GM21381 (cell line): ENCODE results near the gene DDRGK1.

ENCODE experiments used
- ATAC-seq: cut with Tn5 transposase; IDR thresholded peaks from one replicate; pipeline ENCODE4 v1.9.1; 2021; ENCODE audit warnings: mild to moderate bottlenecking, moderate library complexity; ENCODE audit not compliant: unreplicated experiment

Gene DDRGK1

DNA sequence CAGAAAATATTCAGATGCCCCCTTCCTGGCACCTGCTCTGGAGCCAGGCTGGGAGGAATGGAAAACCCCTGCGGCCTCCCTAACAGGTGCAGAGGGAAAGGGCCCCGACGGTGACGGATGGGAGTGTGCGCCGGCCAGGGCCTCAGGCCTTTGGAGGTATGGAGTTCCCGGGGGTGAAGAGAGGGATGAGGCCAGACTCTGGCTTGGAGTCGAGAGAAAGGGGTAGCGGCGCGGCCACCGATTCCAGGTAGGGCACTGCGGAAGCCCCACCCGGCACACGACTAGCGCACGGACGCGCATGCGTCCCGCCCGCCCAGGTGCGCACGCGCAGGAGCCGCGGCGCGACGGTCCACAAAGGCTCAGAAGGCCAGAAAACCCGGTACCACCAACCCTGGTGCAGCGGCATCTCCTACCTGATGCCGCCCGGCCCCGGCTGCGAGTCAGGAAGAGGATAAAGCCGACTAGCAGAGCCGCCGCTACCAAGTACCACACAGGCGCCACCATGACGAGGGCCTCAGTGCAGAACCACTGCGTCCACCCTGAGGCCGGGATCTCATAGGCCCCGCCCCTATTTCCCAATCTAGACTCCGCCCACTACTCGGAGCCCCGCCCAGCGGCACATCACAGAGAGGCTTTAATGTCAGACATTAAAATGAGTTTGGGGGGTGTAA lies at the start of gene DDRGK1:
DDRGK1 (minus strand) TSS at position 559 of the 671 bp plus-strand sequence; CDS start at position 504, 55 bp downstream.
- ATAC-seq = peak; percentile 80

DNA sequence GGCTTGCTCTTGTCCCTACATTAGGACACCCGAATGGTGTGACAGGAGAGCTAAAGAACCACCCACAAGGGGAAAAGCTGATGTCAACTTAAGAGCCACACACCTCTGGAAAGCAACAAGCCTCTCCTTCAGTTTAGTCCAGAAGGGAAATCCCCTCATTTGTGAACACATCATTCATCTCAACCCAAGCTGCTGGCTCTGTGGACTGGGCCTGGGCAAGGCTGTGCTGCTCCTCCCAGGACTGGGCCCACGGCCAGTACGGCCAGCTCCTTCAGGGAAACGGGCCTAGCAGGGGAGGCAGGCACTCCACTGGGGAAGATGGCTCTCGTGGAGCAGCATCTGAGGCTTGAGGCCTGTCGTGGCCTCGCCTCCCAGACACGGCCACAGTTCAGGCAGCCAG lies 47.3 kb upstream of the DDRGK1 start:
- no peak for ATAC-seq

DNA sequence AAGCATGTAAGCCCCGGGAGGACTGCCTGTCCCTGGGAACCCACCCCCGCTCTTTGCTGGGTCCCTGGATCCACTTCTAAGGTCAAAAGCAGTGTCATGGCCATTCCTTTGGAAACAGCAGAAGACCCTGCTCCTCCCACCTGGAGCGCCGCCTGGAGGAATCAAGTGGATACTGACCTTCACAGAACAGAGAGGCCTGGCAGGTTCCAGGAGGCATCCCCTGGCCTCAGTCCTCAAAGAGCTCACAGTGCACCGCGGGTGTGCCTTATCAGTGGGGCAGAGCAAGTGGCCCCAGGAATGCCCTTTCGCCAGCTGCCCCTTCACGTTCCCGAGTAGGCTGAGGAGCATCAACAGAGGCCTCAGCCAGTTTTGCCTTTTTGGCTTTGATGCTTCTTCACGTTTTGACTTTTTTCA lies 45.6 kb upstream of the DDRGK1 start:
- no peak for ATAC-seq

DNA sequence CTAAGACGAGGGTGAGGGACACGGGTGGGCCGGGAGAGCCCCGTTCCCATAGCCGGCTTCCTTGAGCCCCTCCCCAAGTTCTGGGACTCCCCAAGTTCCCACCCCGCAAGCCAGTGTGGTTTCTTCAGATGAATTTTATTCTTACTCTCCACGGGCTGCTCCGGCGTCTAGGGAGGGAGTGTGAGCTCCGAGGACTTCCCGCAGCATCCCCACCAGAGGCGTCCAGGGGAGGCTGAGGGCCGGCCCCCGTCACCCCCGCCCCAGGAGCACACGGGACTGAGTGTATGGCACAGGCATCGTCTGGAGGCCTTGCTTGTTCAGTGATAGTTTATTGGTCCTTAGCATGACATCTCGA lies 44.5 kb upstream of the DDRGK1 start:
- ATAC-seq = no peak

DNA sequence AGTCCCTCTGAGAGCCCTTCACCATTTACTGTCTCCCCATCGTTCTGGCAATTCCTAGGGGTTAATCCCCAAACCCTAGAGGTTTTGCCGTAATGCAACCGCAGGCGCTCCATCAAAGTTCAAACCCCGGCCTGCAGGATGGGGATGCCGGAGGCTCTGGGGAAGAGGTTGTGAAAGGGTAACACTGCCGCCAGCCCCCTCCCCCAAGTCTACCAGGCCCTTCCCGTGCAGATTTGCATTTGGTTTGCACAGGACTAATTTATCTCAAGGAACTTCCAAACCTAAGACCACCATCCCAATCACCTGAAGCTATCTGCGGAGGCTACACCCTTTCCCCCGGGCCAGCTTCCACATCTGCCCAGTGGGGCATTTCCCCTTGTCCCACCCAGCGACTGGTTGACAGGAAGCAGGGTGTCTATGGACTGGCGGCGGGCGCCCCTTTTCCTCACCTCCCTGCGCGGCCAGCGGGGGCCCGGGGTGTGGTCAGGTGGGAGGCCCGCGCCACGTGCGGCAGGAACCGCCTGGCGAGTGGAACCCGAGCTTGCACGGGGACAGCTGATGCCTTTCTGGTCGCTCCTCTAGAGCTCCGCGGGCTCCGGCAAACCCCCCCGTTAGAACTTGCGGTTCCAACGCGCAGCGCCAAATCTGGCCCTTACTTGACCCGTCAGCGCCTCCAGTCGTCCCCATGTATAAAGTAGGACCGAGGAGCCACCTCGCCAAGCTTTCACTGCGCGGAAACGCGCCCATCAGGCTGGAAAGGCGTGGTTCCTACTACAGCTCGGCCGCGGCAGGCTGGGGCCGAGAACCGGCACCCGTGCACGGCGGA lies 43.9 kb upstream of the DDRGK1 start:
- no peak for ATAC-seq

DNA sequence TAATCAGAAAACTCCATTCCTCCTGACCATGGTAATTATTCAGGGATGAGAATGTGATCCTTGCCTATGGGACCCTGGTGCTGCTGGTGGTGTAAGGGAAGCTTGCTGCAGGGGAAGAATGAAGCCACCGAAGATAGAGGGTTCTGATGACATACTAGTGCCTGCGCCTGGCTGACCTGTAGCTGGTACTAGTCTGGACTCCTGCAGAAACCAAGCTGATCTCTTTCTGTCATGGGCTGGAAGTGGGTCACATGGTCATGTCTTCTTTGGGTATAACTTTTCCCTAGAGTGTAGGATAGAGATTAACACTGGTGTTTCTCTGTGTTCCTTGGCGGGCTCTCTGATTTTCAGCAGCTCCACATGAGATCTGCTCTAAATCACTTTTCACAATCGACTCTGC lies 43.2 kb upstream of the DDRGK1 start:
- ATAC-seq = no peak

DNA sequence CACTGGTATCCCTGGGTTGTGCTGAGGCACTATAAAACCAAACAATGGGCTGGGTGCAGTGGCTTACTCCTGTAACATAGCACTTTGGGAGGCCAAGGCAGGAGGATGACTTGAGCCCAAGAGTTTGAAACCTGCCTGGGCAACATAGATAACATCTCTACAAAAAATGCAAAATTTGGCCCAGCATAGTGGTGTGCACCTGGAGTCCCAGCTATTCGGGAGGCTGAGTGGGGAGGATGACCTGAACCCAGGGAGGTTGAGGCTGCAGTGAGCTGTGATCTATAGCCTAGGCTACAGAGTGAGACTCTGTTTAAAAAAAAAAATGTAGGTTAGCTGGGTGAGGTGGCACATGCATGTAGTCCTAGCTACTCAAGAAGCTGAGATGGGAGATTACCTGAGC lies 42.2 kb upstream of the DDRGK1 start:
- no peak for ATAC-seq

DNA sequence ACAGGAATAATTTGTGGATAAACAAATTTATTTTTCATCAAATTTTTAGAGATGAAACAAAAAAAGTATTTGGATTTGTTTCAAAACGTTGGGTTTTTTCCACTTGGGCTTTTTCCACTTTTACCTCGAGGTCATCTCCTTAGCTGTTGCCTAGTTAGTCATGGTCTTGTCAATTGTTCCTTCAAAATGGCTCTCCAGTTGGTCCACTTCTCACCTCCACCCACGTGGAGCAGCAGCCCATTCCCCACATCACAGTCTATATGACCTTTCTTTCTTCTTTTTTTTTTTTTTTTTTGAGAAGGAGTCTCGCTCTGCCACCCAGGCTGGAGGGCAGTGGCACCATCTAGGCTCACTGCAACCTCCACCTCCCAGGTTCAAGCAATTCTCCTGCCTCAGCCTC lies 41.2 kb upstream of the DDRGK1 start:
- no peak for ATAC-seq

DNA sequence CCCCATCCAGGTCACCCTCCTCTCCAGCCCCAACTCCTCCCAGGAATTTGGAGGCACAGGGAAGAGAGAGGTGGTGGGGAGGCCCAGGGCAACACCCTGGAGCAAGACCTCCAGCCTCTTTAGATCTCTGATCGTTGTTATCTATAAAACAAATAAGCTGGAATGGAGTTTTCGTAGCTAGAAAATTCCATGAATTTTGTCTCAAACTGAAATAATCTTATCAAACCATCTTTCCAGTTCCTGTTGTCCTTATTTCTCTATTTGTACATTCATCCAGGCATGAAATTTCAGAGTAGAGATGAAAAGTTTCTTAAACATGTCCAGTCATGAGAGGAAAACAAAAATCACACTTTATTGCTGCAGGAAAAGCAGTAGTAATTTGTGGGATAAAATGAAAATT lies 40.7 kb upstream of the DDRGK1 start:
- ATAC-seq = no peak

DNA sequence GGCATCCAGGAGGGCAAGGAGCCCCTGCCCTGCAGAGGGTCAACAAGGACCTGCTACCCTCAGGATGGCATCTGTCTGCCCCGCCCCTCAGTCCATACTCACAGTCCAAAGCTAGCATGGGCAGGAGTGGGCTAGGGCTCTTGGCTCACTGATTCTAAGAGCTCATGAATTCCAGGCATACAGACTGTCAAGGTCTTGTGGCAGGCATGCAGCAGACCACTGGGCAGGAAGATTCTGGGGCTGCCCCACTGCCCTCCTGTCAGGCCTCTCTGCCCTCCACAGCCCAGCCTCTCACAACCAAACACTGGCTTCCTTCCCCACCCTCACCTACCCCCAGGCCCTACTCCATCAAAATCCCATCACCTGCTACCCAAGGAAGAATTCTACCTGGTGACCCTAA lies 40.1 kb upstream of the DDRGK1 start:
- ATAC-seq = no peak

DNA sequence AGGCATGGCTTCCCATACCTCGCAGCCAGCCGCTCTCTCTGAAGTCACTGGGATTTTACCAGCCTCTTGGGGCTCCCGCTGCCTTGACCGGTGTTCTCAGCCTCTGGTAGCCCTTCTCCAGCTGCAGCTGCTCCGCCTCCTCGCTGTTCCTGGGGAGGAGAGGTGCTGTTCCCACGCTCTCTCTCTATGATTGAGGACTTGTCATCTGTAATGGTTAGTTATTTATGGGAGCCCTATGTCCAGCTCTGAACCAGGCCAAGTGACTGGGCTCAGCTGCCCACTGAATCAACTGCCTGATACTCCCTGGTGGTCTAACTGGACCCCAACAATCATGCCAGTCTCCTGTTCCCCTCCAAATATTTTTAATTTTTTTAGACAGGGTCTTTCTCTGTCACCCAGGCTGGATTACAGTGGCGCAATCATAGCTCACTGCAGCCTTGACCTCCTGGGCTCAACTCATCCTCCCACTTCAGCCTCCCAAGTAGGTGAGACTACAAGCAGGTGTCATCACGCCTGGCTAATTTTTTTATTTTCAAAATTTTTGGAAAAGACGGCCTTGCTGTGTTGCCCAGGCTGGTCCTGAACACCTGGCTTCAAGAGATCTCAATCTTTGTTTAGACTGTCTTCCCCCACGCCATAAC lies 39.4 kb upstream of the DDRGK1 start:
- no peak for ATAC-seq

DNA sequence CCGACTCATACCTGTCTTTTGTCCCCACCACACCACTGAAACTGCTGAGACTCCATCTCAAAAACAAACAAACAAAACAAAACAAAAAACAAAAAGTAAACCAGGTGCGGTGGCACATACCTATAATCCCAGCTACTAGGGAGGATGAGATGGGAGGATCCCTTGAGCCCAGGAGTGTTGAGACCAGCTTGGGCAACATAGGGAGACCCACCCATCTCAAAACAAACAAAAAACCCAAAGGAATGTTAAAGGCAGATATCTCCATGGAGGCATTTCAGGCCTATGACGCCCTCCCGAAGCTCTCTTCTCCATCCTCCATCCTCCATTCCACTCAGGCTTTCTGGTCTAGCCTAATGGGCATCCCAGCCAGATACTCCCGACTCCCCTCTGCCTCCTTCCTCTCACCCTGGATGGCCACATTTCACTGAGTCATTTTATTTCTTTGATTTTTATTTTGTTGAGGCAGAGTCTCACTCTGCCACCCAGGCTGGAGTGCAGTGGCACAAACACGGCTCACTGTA lies 37.8 kb upstream of the DDRGK1 start:
- ATAC-seq = no peak

DNA sequence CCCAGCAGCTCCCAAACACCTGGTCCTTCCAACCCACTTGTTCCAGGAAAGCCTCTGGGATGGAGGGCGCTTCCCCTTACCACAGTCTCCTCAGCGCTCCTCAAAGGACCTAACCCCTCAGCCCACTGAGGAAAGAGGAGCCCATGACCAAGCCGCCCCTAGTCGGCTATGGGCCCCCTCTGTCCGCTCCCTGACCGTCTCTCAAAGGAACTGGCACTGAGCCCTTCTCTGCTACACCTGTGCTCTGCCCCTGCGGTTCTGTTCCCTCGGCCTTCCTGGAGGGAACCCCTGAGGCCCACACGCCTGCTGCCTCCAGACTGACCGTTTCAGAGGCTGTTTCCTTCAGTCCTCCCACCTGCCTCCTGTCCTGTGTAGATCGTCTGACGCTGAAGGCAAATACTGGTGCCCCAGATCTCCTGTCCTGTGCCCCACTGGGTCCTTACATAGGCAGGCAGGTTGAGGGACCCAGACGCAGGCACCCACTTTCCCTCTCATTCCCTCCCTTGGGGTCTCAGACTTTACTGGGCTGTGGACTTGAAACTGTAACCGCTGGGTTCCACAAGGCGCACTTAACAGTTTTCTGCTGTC lies 36.4 kb upstream of the DDRGK1 start:
- no peak for ATAC-seq

DNA sequence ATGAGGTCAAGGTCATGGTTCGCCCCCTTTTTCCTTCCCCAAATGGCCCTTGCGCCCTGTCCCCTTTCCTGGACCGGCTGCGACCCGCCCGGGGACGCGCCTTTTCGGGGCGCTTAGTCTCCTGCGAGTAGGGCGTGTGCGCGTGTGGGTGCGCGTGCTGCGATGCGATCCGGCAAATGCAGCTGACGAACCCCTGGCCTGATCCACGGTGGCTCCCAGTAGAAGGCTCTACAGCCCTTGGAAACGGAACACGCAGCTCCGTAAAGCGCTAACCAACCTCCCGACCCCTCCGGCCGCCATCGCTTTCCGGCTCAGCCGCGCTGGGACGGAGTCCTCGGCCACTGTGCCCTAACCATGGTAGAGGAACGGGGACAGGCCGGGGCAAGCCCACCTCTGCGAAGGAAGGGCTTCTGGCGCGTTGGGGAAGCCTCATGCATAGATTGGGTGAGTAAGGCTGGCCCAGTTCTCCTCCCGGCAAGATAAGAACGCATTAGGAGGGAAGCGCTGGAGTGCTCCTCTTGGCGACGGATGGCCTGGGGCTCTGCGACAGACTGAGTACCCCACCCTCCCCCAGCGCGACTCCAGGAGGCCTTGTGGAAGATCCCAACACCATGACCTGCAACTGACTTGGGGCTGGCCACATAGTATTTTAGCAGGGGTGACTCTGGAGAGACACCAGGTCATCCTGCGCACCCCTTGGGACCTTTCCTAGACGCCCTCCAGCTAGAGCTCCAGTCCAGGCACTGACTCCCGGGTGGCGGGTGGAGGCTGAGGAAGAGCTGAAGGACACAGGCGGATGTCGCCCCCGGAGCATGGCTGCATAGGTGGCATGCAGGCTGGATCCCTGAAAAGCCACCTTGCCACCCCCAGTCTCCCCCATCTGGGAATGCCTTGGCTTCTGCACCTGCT lies 35.6 kb upstream of the DDRGK1 start:
- ATAC-seq = no peak

DNA sequence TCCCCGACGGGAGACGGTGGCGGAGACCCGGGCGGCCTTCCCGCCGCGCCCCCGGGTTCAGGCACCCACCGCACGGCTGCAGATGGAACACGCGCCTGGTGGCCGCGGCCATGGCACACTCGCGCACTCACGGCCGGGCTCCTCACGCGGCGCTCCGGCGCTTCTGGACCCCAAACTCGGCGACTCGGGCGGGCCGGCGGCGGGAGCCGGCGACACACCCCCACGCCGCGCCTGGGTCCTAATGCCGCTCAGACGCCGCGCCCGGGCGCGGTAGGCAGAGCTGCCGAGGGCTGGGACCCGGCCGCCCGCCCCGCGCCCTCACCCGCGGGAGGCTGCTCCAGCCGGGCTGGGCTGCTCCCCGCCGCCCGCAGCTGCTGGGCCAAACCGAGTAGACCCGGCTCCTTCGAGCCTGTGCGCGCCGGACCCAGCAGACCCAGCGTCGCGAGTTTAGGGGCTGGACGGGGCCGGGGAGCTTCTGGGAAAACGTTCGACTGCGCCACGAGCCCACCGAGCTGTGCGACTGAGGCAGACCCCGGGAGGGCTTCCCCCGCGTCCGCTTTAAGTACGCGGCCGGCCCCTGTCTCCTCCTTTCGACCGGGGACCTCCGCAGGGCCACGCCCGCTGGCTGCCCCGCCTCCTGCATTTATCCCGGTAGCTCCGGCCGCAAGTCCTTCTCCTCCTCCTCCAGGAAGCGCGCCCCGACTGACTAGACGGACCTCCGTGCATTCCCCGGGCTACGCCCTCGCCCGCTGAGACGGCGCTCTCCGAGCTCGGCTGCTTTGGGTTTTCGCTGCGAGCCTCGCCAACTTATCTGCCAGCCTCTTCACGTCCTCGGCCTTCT lies 34.8 kb upstream of the DDRGK1 start, which contains the start of gene SLC4A11:
SLC4A11 (minus strand) TSS at position 165 of the 841 bp plus-strand sequence; CDS start at position 112, 53 bp downstream.
- peak; percentile 63 for ATAC-seq

DNA sequence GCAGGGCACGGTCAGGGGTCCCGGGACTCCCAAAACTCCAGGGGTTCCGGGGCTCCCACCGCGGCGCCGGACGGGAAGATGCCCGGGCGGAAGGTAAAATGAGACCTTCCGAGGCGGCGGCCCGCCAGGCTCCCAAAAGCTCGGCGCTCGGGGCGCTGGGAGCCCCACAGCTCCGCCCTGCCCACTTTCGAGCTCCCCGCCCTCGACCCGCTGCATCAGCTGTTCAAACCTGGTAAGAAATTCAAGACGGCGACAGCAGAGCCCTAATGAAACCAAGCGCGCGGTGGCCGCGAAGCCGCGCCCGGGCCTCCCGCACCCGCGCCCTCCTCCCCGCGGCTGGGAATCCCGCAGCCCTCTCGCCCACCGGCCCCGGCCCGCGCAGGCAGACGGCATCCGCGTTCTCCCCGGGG lies 34.1 kb upstream of the DDRGK1 start:
- ATAC-seq = peak; percentile 35

DNA sequence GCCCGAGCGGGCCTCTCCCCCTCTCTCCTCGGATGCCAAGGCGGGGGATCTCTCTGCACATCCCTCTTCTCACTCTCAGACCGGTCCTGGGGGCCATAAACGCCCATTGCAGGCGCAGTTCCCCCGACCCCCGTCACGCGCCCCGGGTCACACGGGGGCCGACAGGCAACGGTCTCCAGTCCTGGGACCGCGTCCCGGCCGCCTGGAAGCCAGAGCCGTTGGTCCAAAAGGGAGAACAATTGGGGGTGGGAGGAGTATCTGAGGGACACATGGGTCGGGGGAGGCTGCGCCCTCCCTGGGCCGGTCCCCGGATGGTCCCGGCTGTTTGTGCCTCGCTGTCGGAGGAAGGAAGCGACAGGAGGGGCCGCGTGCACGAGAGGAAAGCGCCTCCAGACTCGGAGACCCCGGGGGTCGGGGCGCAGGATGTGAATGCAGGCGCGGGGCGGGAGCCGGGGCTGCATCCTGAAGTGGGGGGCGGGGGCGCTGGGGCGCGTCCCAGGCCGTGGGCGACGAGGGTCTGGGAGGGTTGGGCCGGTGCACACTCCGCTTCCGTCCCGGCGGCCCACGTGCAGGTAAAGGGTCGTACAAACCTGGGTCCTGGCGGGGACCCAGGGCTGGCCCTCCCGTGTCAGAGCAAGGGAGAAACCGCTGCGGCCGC lies 33.6 kb upstream of the DDRGK1 start:
- ATAC-seq = no peak

DNA sequence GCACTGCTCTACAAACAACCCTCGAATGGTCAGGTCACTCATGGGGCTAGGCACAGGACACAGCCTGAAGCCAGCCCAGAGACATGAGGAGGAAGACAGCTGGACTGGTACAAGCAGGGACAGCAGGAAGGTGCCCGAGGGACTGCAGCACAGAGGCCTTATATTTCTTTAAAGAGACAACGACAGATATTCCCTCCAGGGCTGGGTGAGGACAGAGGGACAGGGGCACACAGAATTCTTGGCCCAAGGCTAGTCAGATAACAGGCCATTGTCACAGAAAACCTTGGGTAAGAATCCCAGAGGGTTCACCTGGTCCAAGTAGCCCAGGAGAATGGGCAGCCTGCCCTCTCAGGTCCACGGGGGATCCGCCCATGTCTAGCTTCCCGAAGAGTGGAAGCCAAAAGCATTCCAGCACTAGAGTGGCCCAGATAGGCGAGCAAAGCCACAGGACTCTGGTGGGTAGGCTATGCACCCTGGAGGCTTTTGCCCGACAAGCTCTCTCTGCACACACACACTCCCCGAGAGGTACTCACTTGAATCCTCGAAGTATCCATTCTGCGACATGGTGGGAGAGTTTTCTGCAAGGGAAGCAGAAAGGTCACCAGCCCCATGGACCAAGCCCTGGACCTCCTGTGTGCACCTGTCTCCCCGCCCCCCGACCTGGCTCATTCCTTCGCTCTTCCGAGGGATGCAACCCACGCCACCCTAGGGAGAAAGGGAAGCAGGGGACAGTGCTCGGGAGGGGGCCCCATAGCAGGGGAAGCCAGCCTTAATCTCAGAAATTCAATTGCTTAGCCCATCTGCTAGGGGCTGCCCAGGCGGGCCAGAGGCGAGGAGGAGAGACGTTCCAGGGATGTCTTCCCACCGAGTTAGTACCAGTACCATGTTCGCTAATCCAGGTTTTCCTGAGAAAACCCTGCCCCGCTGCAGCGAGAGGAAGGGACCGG lies 32.8 kb upstream of the DDRGK1 start:
- no peak for ATAC-seq
